Esophagus squamous epithelium (tissue), 5 donors: ENCODE data around the gene TUBA4B. TPM values are rescaled to one million over a fixed set of nuclear protein-coding genes. Genes with fewer than 3 reads are reported as not detected.

ENCODE experiments used
- DNase-seq: peaks from one replicate; lab custom pipeline; 2025; lab: John Stamatoyannopoulos, UW
- H3K27ac ChIP-seq, 4 donors: fragments of 200-600 bp; sonication (generic); one replicate each; pipeline ENCODE4 v1.5.1; 2016 to 2019; ENCODE audit warnings: mild to moderate bottlenecking in 1 of 4
- H3K27me3 ChIP-seq, 4 donors: fragments of 200-600 bp; sonication (generic); 1 replicate in 3 of 4; 2 replicates in 1 of 4; pipeline versions ENCODE4 v1.5.1 to v1.6.0; 2017 to 2021; ENCODE audit warnings: antibody characterized with exemption in 1 of 4
- H3K36me3 ChIP-seq, 3 donors: fragments of 200-600 bp; sonication (generic); one replicate each; pipeline ENCODE4 v1.5.1; 2016 to 2019
- H3K4me1 ChIP-seq, 3 donors: fragments of 200-600 bp; sonication (generic); one replicate each; pipeline ENCODE4 v1.5.1; 2017 to 2019
- H3K4me3 ChIP-seq, 4 donors: fragments of 200-600 bp; sonication (generic); 1 replicate in 3 of 4; 2 replicates in 1 of 4; pipeline ENCODE4 v1.5.1; 2016 to 2019; ENCODE audit warnings: mild to moderate bottlenecking in 2 of 4, moderate library complexity in 1 of 4
- H3K9me3 ChIP-seq, 3 donors: fragments of 200-600 bp; sonication (generic); one replicate each; pipeline ENCODE4 v1.5.1; 2016 to 2019
- POLR2A ChIP-seq, 4 donors: fragments of 450-650 bp; IDR thresholded peaks; one replicate each; pipeline ENCODE4 v1.6.1; 2017; ENCODE audit warnings: antibody characterized with exemption in 4 of 4, mild to moderate bottlenecking in 4 of 4, moderate library complexity in 3 of 4
- WGBS, 2 donors: methylation state at CpG; one replicate each; pipeline ENCODE4 v1.1.5; 2018; 5-methylcytosine and 5-hydroxymethylcytosine counted together
- intact Hi-C: fragments of 100-400 bp; cut with DNase I; formaldehyde crosslinking; loops from one replicate; pipeline ENCODE4 v1.15.0; 2022
- total RNA-seq, 4 donors: library from RNA; depleted of rRNA; stranded (reverse); fragments of >200 nt; gene quantifications; one replicate each; pipeline ENCODE4 v1.1.0, GENCODE V29; 2016
- TF ChIP-seq, protein P1 (sequence below), 6 experiments: fragments of 450-650 bp in 4 of 6; fragments of 200-600 bp in 2 of 6; sonication (generic) in 2 of 6; IDR thresholded peaks; one replicate each; pipeline ENCODE4 v1.5.1; 2016 to 2019; ENCODE audit warnings: antibody characterized with exemption in 6 of 6, mild to moderate bottlenecking in 4 of 6, moderate library complexity in 4 of 6
- donor health status: DM: yes; HTN: yes; CAD: no.

TUBA4B gene
- total RNA-seq, 4 donors from 2014 or later = not detected

DNA sequence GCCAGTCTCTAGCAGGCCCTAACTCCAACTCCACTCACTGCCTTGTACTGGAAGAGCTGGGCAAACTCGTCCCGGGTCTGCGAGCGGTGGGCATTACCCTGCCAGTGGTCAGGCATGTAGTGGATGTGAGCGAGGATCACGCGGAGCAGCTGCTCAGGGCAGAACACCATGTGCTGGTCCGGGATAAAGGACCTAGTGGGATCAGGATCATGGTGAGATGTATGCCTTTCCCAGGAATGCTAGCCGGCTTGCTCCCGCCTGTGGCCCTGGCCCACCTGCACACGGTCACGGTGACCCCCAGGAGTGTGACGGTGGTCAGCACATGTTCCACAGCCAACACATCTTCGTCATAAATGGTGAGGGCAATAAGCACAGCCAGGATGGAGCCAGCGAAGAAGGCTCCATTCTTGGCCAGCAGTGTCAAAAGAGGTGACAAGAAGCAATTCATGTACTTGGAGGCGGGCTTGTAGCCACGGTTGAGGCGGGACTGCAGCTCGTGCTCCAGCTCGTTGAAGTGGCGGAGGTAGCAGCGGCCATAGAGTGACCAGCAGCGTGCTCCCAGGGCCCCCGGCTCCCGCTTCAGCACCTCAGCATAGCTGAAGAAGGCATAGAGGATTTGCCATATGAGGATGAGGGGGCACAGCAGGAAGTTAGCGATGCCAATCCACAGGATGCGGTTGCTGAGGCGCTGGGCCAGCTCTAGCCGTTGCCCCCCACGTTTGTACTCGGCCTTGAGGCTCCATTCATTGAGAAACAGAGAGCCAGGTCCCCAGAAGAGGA lies 29.0 kb upstream of the TUBA4B start:
- Histone ChIP-seq H3K27me3 (no peaks in the 10 kb centered on the region), H3K4me1 (peaks cover 17 to 37% (median 20%) of the 10 kb centered on the region in 3 donors), H3K4me3 (no peak overlapping the region), H3K9me3 (no peaks in the 10 kb centered on the region), H3K36me3 (peaks cover 50 to 84% (median 50%) of the 10 kb centered on the region in 3 donors), H3K27ac (no peak overlapping the region)
- intact Hi-C loops = no loop called here
- WGBS, 2 donors = 90 to 92% methylated on average over 16 to 22 of the region's 31 CpGs
- DNase-seq = no peak
- TF ChIP-seq POLR2A (IDR thresholded peaks at IDR 0.05) = no peak
- TF ChIP-seq, protein P1, sequence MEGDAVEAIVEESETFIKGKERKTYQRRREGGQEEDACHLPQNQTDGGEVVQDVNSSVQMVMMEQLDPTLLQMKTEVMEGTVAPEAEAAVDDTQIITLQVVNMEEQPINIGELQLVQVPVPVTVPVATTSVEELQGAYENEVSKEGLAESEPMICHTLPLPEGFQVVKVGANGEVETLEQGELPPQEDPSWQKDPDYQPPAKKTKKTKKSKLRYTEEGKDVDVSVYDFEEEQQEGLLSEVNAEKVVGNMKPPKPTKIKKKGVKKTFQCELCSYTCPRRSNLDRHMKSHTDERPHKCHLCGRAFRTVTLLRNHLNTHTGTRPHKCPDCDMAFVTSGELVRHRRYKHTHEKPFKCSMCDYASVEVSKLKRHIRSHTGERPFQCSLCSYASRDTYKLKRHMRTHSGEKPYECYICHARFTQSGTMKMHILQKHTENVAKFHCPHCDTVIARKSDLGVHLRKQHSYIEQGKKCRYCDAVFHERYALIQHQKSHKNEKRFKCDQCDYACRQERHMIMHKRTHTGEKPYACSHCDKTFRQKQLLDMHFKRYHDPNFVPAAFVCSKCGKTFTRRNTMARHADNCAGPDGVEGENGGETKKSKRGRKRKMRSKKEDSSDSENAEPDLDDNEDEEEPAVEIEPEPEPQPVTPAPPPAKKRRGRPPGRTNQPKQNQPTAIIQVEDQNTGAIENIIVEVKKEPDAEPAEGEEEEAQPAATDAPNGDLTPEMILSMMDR (IDR thresholded peaks at IDR 0.05) = no peak

DNA sequence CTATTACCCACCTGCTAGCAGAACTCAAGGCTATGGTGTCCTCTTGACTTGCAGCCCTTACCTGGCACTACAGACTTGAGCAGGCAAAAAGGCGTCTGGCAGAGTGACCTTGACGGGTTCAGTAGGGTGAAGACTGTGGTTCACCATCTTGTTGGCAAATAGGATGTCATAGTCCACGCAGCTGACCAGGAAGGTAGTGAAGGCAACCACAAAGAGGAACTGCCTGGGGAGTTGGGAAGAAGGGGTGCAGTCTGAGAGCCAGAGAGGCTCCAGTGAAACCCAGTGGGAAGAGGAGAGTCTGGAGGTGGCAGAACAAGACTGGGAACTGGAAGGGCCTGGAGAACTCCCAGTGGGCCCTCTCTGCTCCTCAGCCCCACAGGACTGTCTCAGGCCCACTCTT lies 27.7 kb upstream of the TUBA4B start:
- Histone ChIP-seq H3K27ac (no peak overlapping the region), H3K4me3 (no peak overlapping the region), H3K4me1 (peaks cover 12 to 28% (median 15%) of the 10 kb centered on the region in 3 donors), H3K9me3 (no peaks in the 10 kb centered on the region), H3K27me3 (no peaks in the 10 kb centered on the region), H3K36me3 (peaks cover 44 to 75% (median 49%) of the 10 kb centered on the region in 3 donors)
- no peak for TF ChIP-seq POLR2A (IDR thresholded peaks at IDR 0.05)
- TF ChIP-seq, protein P1 (IDR thresholded peaks at IDR 0.05) = no peak
- DNase-seq = no peak
- WGBS, 2 donors = 63 to 90% methylated on average over 2 of the region's 3 CpGs
- intact Hi-C loops = no loop called here

DNA sequence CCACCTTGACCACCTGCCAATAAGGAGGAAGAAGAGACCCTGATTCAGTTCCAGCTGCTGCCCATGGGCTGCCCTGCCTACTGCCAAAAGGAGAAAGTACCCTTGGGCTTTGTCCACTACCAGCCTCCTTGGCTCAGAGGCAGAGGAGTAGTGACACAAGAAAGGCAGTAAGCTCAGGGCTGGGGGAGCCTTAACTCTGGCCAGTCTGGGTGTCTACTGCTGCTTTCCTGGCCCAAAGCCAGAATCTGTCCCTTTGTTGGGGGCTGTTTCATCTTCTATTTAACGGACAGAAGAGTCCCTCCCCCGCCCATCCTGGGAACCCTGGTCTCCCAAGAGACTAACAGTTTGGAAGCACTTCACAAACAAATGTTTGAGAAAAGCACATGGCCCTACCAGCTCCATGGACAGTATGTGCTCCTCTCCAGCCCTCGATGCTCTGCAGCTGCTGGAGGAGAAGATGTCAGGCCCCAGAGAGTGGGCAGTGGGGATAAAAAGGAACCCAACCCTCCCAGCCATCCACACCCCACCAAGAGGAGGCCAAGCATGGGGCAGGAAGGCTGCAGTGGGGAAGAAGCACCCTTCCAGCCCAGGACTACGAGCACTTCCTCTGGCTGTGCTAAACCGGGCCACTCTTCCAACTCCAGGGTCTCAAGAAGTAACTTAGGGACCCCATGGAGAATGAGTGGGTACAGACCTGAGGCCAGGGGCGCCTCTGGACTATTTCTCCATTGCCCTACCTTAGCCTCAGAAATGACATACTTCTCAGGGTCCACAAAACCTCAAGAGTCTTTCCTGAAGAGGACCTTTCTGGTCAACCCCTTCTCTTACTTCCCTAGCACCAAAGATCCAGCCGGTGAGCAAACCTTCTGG lies 24.8 kb upstream of the TUBA4B start:
- DNase-seq = no peak
- Histone ChIP-seq H3K9me3 (no peaks in the 10 kb centered on the region), H3K27ac (peak overlapping the region; percentile 95 to 99 (median 95)), H3K27me3 (no peaks in the 10 kb centered on the region), H3K36me3 (peaks cover 25 to 64% (median 34%) of the 10 kb centered on the region in 3 donors), H3K4me1 (peaks cover 18 to 44% (median 23%) of the 10 kb centered on the region in 3 donors), H3K4me3 (peak overlapping the region; percentile 84 to 90 (median 90))
- TF ChIP-seq POLR2A (IDR thresholded peaks at IDR 0.05) = no peak
- TF ChIP-seq, protein P1 (IDR thresholded peaks at IDR 0.05) = no peak
- intact Hi-C loops = no loop called here
- 11 to 62% methylated on average over 1 to 5 of the region's 7 CpGs for WGBS, 2 donors

DNA sequence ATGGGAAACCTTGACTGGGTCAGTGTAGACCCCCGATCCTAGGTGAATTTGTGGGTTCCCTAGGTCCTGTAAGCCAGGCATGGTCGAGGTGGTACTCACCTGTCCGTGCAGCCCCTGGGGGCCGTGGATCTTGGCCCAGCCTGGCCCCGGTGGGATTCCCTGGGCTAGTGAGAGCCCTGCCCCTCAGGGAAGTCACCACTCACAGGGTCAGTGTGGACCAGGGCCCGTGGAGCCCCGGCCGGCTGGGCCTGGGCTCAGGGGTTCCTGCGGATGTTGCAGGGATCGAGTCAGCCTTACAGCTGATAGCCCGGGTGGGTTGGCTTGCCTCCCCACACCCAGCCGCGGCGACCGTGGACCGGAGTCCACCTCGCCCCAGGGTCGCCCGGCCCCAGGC lies 24.1 kb upstream of the TUBA4B start:
- no peaks in the 10 kb centered on the region for H3K27me3 ChIP-seq
- intact Hi-C loops = no loop called here
- no peaks in the 10 kb centered on the region for H3K9me3 ChIP-seq
- H3K4me3 ChIP-seq = peak overlapping the region; percentile 84 to 90 (median 90)
- no peak for DNase-seq
- peaks cover 24 to 64% (median 34%) of the 10 kb centered on the region in 3 donors for H3K36me3 ChIP-seq
- peaks cover 18 to 44% (median 23%) of the 10 kb centered on the region in 3 donors for H3K4me1 ChIP-seq
- TF ChIP-seq, protein P1 (IDR thresholded peaks at IDR 0.05) = no peak
- TF ChIP-seq POLR2A (IDR thresholded peaks at IDR 0.05) = no peak
- no CpG with 5 or more reads among the region's 19 CpGs for WGBS, 2 donors
- H3K27ac ChIP-seq = peak overlapping the region; percentile 95 to 99 (median 95)
